ENCODE data around the gene MAG. TPM values are rescaled to one million over a fixed set of nuclear protein-coding genes. Genes with fewer than 3 reads are reported as not detected.
A peak's percentile ranks its signal among the peaks of the same experiment; 100 is the strongest.

Gene MAG
- total RNA-seq, 2 donors from 2014 or later = 13.9 TPM; not detected in 1

DNA sequence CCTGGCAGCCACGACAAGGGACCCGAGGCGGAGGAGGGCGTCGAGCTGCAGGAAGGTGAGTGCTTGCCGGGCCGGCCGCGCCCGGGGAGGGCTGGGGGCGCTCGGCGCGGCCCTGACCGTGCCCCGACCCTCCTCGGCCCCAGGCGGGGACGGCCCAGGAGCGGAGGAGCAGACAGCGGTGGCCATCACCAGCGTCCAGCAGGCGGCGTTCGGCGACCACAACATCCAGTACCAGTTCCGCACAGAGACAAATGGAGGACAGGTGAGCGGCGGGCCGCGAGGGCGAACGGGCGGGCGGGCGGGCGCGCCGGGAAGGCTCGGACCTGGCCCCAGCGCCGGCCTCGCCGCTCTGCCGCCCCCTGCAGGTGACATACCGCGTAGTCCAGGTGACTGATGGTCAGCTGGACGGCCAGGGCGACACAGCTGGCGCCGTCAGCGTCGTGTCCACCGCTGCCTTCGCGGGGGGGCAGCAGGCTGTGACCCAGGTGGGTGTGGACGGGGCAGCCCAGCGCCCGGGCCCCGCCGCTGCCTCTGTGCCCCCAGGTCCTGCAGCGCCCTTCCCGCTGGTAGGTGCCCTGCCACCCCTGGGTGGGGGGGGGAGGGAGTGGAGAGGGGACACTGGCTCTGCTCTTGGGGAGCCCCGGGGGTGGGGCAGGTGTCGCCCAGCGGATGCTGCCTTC, 22.4 kb upstream of the MAG start:
- intact Hi-C loops (cut with DNase I) = loop anchor here (5.0 to 10.0 kb wide), 2 partner anchors 127 to 225 kb away; partner anchors contain the start of genes FXYD7 and KRTDAP
- WGBS = 3% methylated on average over 64 of the region's 66 CpGs

DNA sequence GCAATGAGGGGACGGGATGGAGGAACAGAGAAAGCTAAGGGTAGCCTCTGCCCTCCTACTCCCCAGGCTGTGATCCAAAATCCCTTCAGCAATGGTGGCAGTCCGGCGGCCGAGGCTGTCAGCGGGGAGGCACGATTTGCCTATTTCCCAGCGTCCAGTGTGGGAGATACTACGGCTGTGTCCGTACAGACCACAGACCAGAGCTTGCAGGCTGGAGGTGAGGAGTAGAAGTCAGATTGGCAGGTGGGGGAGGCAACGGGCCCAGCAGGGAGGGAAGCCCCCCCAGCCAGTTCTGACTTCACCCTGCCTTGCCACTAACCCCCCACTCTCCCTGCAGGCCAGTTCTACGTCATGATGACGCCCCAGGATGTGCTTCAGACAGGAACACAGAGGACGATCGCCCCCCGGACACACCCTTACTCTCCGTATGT, 21.6 kb upstream of the MAG start:
- WGBS = 86% methylated on average over 16 of the region's 16 CpGs
- Histone ChIP-seq H3K27ac (no peak overlapping the region), H3K4me3 (no peak overlapping the region), H3K4me1 (replicated peaks) (peaks cover 8% of the 10 kb centered on the region), H3K36me3 (peaks cover 0 to 30% of the 10 kb centered on the region in 2 donors), H3K9me3 (no peaks in the 10 kb centered on the region), H3K27me3 (replicated peaks; ENCODE audit: insufficient read depth) (no peaks in the 10 kb centered on the region)
- intact Hi-C loops (cut with DNase I) = loop anchor here (10.0 kb wide), 1 partner anchor 224 kb away; the partner anchor contains the start of gene KRTDAP
- DNase-seq (ENCODE audit: low spot score) = no peak
- TF ChIP-seq POLR2A (IDR thresholded peaks at IDR 0.05) (no peak), POLR2AphosphoS5 (IDR thresholded peaks at IDR 0.05) (no peak)
- TF ChIP-seq, protein P1, sequence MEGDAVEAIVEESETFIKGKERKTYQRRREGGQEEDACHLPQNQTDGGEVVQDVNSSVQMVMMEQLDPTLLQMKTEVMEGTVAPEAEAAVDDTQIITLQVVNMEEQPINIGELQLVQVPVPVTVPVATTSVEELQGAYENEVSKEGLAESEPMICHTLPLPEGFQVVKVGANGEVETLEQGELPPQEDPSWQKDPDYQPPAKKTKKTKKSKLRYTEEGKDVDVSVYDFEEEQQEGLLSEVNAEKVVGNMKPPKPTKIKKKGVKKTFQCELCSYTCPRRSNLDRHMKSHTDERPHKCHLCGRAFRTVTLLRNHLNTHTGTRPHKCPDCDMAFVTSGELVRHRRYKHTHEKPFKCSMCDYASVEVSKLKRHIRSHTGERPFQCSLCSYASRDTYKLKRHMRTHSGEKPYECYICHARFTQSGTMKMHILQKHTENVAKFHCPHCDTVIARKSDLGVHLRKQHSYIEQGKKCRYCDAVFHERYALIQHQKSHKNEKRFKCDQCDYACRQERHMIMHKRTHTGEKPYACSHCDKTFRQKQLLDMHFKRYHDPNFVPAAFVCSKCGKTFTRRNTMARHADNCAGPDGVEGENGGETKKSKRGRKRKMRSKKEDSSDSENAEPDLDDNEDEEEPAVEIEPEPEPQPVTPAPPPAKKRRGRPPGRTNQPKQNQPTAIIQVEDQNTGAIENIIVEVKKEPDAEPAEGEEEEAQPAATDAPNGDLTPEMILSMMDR (IDR thresholded peaks at IDR 0.05) = no peak

More for the DNA sequence above, 22.4 kb upstream of the MAG start:
- H3K4me1 ChIP-seq (replicated peaks) = peaks cover 9% of the 10 kb centered on the region
- no peaks in the 10 kb centered on the region for H3K9me3 ChIP-seq
- peak overlapping the region; percentile 94 to 96 for H3K27ac ChIP-seq
- no peaks in the 10 kb centered on the region for H3K27me3 ChIP-seq (replicated peaks; ENCODE audit: insufficient read depth)
- H3K36me3 ChIP-seq = peaks cover 0 to 30% of the 10 kb centered on the region in 2 donors
- TF ChIP-seq, protein P1 (IDR thresholded peaks at IDR 0.05) = peak; percentile 60 to 91 (median 79)
- no peak for TF ChIP-seq POLR2A (IDR thresholded peaks at IDR 0.05)
- peak overlapping the region; percentile 67 to 81 for H3K4me3 ChIP-seq
- DNase-seq (ENCODE audit: low spot score) = peak; percentile 78

- Histone ChIP-seq H3K36me3 (peaks cover 3 to 30% of the 10 kb centered on the region in 2 donors), H3K9me3 (no peaks in the 10 kb centered on the region), H3K27me3 (replicated peaks; ENCODE audit: insufficient read depth) (no peaks in the 10 kb centered on the region), H3K4me1 (replicated peaks) (no peaks in the 10 kb centered on the region), H3K4me3 (no peak overlapping the region), H3K27ac (no peak overlapping the region)
- TF ChIP-seq POLR2A (IDR thresholded peaks at IDR 0.05) (no peak), POLR2AphosphoS5 (IDR thresholded peaks at IDR 0.05) (no peak)
- TF ChIP-seq, protein P1 (IDR thresholded peaks at IDR 0.05) = no peak
- intact Hi-C loops (cut with DNase I) = loop anchor here (10.0 kb wide), 1 partner anchor 223 kb away; the partner anchor contains the start of gene KRTDAP
- DNase-seq (ENCODE audit: low spot score) = no peak
- WGBS = 78% methylated on average over 7 of the region's 7 CpGs
These were observed 20.4 kb upstream of the MAG start for GRCh38 chr19:35271546-35271945.

- TF ChIP-seq POLR2A (IDR thresholded peaks at IDR 0.05) = no peak
- no peak for TF ChIP-seq POLR2AphosphoS5 (IDR thresholded peaks at IDR 0.05)
- TF ChIP-seq, protein P1 (IDR thresholded peaks at IDR 0.05) = no peak
- WGBS = 86% methylated on average over 16 of the region's 16 CpGs
- no peak for DNase-seq (ENCODE audit: low spot score)
- H3K36me3 ChIP-seq = peaks cover 7 to 35% of the 10 kb centered on the region in 2 donors
- H3K27me3 ChIP-seq (replicated peaks; ENCODE audit: insufficient read depth) = no peaks in the 10 kb centered on the region
- intact Hi-C loops (cut with DNase I) = loop anchor here (10.0 kb wide), 1 partner anchor 223 kb away; the partner anchor contains the start of gene KRTDAP
- H3K9me3 ChIP-seq = no peaks in the 10 kb centered on the region
- H3K27ac ChIP-seq = no peak overlapping the region
- H3K4me3 ChIP-seq = no peak overlapping the region
- no peaks in the 10 kb centered on the region for H3K4me1 ChIP-seq (replicated peaks)
These were observed 19.7 kb upstream of the MAG start for GRCh38 chr19:35272122-35272719.
